Thyroid gland (tissue), 4 donors: ENCODE measurements around the gene LGALS12. TPM values are rescaled to one million over a fixed set of nuclear protein-coding genes. Genes with fewer than 3 reads are reported as not detected.

ENCODE experiments used
- DNase-seq, 2 donors: peaks; one replicate each; pipeline ENCODE4 v3.0.0-alpha.2; 2019
- H3K27ac ChIP-seq, 3 donors: fragments of 200-600 bp; sonication (generic); 1 replicate in 2 of 3; 2 replicates in 1 of 3; pipeline ENCODE4 v1.5.1; 2016 to 2019; ENCODE audit warnings: mild to moderate bottlenecking in 1 of 3, moderate library complexity in 1 of 3
- H3K27me3 ChIP-seq: fragments of 200-600 bp; sonication (generic); one replicate; pipeline ENCODE4 v1.5.1; 2019
- H3K36me3 ChIP-seq, 2 donors: fragments of 200-600 bp; sonication (generic); one replicate each; pipeline ENCODE4 v1.5.1; 2016 to 2019
- H3K4me1 ChIP-seq, 2 donors: fragments of 200-600 bp; sonication (generic); one replicate each; pipeline ENCODE4 v1.5.1; 2017 to 2019
- H3K4me3 ChIP-seq, 3 donors: fragments of 200-600 bp; sonication (generic); replicated peaks in 1 of 3; 1 replicate in 2 of 3; 2 replicates in 1 of 3; pipeline ENCODE4 v1.5.1; 2016; ENCODE audit warnings: mild to moderate bottlenecking in 1 of 3
- H3K9me3 ChIP-seq: fragments of 200-600 bp; sonication (generic); one replicate; pipeline ENCODE4 v1.5.1; 2017
- POLR2A ChIP-seq, 2 donors: fragments of 450-650 bp; IDR thresholded peaks; one replicate each; pipeline ENCODE4 v1.6.1; 2017; ENCODE audit warnings: antibody characterized with exemption in 2 of 2, mild to moderate bottlenecking in 2 of 2, moderate library complexity in 1 of 2
- WGBS, 2 donors: methylation state at CpG; one replicate each; pipeline ENCODE4 v1.1.5; 2017; 5-methylcytosine and 5-hydroxymethylcytosine counted together
- intact Hi-C: fragments of 100-400 bp; cut with DNase I; formaldehyde crosslinking; loops from one replicate; pipeline ENCODE4 v1.15.1; 2023
- total RNA-seq, 4 donors: library from RNA; depleted of rRNA; stranded (reverse); fragments of >200 nt; gene quantifications; one replicate each; pipeline ENCODE4 v1.2.3, GENCODE V29; 2016
- TF ChIP-seq, protein P1 (sequence below), 6 experiments: fragments of 200-600 bp in 3 of 6; fragments of 450-650 bp in 3 of 6; sonication (generic) in 3 of 6; IDR thresholded peaks; one replicate each; pipeline ENCODE4 v1.5.1; 2016 to 2019; ENCODE audit warnings: antibody characterized with exemption in 6 of 6, mild to moderate bottlenecking in 2 of 6, inconsistent platforms in 1 of 6, moderate library complexity in 1 of 6

Gene LGALS12
- total RNA-seq, 4 donors from 2014 or later, result 0.94 TPM; not detected in 3

DNA sequence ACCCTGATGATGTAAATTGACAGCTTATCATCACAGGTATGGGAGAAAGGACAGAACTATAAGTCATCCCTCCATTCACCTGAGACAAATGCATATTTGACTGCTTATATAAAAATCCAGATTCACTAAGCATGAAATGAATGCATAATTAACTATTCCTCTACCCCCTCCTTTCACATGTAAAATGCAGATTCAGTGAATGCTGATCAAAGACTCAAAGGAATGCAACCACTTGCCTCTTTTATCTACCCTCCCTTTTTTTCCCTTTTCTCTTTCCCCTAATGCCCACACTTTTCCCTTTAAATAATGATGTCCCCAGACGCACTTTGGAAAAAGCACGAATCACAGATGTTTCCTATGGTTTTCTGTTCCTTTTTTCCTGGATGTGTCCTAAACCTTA is 26.2 kb downstream of the LGALS12 start:
- intact Hi-C loops, result no loop called here
- Histone ChIP-seq H3K27ac (no peak overlapping the region), H3K27me3 (no peaks in the 10 kb centered on the region), H3K4me1 (peaks cover 13 to 22% of the 10 kb centered on the region in 2 donors), H3K4me3 (no peak overlapping the region), H3K9me3 (no peaks in the 10 kb centered on the region), H3K36me3 (no peaks in the 10 kb centered on the region)
- WGBS, 2 donors, result 72 to 80% methylated on average over 2 of the region's 2 CpGs
- DNase-seq, result no peak
- TF ChIP-seq, protein P1, sequence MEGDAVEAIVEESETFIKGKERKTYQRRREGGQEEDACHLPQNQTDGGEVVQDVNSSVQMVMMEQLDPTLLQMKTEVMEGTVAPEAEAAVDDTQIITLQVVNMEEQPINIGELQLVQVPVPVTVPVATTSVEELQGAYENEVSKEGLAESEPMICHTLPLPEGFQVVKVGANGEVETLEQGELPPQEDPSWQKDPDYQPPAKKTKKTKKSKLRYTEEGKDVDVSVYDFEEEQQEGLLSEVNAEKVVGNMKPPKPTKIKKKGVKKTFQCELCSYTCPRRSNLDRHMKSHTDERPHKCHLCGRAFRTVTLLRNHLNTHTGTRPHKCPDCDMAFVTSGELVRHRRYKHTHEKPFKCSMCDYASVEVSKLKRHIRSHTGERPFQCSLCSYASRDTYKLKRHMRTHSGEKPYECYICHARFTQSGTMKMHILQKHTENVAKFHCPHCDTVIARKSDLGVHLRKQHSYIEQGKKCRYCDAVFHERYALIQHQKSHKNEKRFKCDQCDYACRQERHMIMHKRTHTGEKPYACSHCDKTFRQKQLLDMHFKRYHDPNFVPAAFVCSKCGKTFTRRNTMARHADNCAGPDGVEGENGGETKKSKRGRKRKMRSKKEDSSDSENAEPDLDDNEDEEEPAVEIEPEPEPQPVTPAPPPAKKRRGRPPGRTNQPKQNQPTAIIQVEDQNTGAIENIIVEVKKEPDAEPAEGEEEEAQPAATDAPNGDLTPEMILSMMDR (IDR thresholded peaks at IDR 0.05), result no peak
- no peak for TF ChIP-seq POLR2A (IDR thresholded peaks at IDR 0.05)

DNA sequence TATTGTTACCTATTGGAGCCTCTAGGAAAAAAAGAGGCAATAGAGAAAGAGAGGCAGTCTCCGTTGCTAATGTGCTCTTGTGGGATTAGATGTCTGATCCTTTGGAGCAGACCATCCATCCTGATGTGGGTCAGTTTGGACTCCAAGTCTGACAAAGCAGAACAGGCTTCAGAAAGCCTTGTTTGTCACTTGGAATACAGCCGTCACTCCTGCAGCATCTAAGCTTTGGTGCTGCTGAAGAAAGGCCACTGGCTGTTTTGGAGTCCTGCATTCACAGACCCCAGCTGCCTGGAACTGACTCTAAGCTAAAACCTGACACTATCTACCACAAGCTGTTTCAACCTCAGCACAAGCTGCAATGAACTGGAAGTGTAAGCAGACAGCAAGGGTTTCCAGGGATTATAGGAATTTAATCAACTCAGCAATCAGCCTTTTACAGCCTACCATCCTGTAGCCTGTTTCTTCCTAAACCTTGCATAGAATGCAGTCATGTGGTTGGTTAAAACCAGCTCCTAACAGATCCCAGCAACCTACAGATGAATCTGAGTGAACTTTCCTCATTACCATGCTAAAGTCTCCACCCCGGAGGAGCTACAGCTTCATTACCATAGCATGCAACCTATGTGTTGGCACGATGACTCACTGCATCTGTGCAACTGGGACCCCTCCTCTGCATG is 27.1 kb downstream of the LGALS12 start:
- Histone ChIP-seq H3K9me3 (no peaks in the 10 kb centered on the region), H3K4me1 (peaks cover 19 to 30% of the 10 kb centered on the region in 2 donors), H3K27ac (no peak overlapping the region), H3K4me3 (no peak overlapping the region), H3K36me3 (no peaks in the 10 kb centered on the region), H3K27me3 (no peaks in the 10 kb centered on the region)
- no peak for TF ChIP-seq POLR2A (IDR thresholded peaks at IDR 0.05)
- TF ChIP-seq, protein P1 (IDR thresholded peaks at IDR 0.05), result no peak
- 79 to 89% methylated on average over 4 of the region's 4 CpGs for WGBS, 2 donors
- intact Hi-C loops, result no loop called here
- DNase-seq, result no peak

DNA sequence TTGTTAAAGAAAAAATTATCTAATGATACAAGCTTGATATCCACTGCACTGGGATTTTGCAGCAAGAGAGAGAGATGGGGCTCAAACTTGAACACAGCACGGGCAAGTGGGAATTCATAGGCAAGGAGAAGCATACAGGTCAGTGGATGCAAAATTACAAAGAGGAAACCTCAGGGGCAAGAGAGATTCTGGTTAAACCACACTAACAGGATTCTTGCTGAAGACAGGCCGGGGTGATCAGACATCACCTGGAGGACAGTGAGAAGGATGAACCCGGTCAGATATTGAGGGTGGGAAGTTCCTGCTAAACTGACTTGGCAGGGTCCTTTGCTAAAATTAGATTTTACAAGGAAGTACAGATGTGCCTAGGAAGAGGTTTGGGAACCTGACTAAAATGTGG is 28.2 kb downstream of the LGALS12 start:
- Histone ChIP-seq H3K4me1 (peaks cover 23 to 41% of the 10 kb centered on the region in 2 donors), H3K27me3 (no peaks in the 10 kb centered on the region), H3K4me3 (no peak overlapping the region), H3K27ac (no peak overlapping the region), H3K9me3 (no peaks in the 10 kb centered on the region), H3K36me3 (no peaks in the 10 kb centered on the region)
- WGBS, 2 donors, result 85 to 87% methylated on average over 3 of the region's 3 CpGs
- intact Hi-C loops, result no loop called here
- TF ChIP-seq POLR2A (IDR thresholded peaks at IDR 0.05), result no peak
- TF ChIP-seq, protein P1 (IDR thresholded peaks at IDR 0.05), result no peak
- DNase-seq, result no peak

DNA sequence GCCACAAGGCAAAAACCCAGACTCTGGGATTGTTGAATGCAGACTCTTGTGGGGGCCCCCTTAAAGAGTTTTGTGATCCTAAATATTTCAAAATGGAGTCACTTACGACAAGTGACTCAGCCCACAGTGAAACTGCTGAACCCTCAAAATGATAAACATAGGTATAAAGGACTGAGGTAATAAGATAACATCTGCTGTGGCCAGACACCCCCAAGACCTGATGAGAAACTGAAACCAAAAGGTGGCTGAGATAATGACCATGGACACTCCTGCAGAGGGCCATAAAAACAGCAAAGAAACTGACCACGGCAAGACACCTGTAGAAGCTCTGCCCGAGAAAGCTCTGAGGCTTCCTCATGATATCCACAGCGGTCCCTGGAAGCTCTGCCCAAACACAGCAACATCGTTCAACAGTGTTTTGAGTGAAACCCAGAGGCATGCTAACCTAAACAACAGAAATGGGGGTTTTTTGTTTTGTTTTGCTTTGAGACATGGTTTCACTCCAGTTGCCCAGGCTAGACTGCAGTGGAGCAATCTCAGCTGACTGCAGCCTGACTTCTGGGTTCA is 29.1 kb downstream of the LGALS12 start:
- 88 to 89% methylated on average over 5 of the region's 5 CpGs for WGBS, 2 donors
- Histone ChIP-seq H3K27me3 (no peaks in the 10 kb centered on the region), H3K4me3 (no peak overlapping the region), H3K36me3 (no peaks in the 10 kb centered on the region), H3K9me3 (no peaks in the 10 kb centered on the region), H3K27ac (no peak overlapping the region), H3K4me1 (peaks cover 23 to 42% of the 10 kb centered on the region in 2 donors)
- no peak for DNase-seq
- intact Hi-C loops, result no loop called here
- TF ChIP-seq, protein P1 (IDR thresholded peaks at IDR 0.05), result no peak
- no peak for TF ChIP-seq POLR2A (IDR thresholded peaks at IDR 0.05)

DNA sequence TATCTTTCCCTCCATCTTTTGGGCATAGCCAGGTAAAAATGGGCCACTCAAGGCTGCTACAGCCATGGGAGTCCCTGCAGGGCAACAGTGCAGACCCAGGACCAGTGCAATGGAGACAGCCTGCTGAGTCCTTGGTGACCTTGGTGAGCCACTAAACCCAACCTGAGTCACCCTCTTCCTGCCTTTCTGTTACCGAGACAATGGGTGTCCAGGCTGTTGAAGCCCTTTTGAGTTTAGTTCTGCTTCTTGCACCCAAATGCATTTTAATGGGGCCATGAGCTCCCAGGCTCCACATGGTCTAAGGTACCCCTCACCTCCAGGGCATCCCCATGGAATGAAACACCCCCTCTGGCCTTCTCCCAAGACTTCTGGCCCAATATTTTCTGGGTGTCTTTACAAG is 29.9 kb downstream of the LGALS12 start:
- no peak for DNase-seq
- Histone ChIP-seq H3K4me3 (no peak overlapping the region), H3K4me1 (peaks cover 23 to 42% of the 10 kb centered on the region in 2 donors), H3K27ac (no peak overlapping the region), H3K36me3 (no peaks in the 10 kb centered on the region), H3K9me3 (no peaks in the 10 kb centered on the region), H3K27me3 (no peaks in the 10 kb centered on the region)
- intact Hi-C loops, result no loop called here
- 67 to 85% methylated on average over 1 of the region's 1 CpG for WGBS, 2 donors
- TF ChIP-seq POLR2A (IDR thresholded peaks at IDR 0.05), result no peak
- TF ChIP-seq, protein P1 (IDR thresholded peaks at IDR 0.05), result no peak
